OCI-LY3 (cell line): ENCODE results near the gene LIMA1.
"Not testable (repeated sequence)": the region's sequence is repeated elsewhere in the genome, so short reads cannot be mapped to it uniquely, and the experiment has no call there.

ENCODE experiments used
- H2AFZ ChIP-seq: fragments of 200-600, 300-600 bp; shearing (Covaris generic); 2 replicates; pipeline ENCODE4 v1.6.0; 2014; ENCODE audit warnings: antibody characterized with exemption, low read depth, low read length
- H3K27ac ChIP-seq: fragments of 200-600, 300-600 bp; sonication (generic); 2 replicates; pipeline ENCODE4 v1.5.1; 2014; ENCODE audit warnings: mild to moderate bottlenecking, low read length, moderate library complexity, mixed read lengths
- H3K27me3 ChIP-seq: fragments of 200-600, 300-600 bp; sonication (generic); 2 replicates; pipeline ENCODE4 v1.6.1; 2014; ENCODE audit warnings: low read depth, low read length, mixed read lengths
- H3K36me3 ChIP-seq: fragments of 200-600, 300-600 bp; sonication (generic); replicated peaks from 2 replicates; pipeline ENCODE3; 2014; ENCODE audit warnings: low read depth, low read length, mixed read lengths
- H3K4me1 ChIP-seq: fragments of 300-600, 200-600 bp; sonication (generic); 2 replicates; pipeline ENCODE4 v1.6.1; 2014; ENCODE audit warnings: low read length, mixed read lengths
- H3K4me2 ChIP-seq: fragments of 200-600, 300-600 bp; sonication (generic); 2 replicates; pipeline ENCODE4 v1.6.1; 2014; ENCODE audit warnings: low read length, mixed read lengths
- H3K4me3 ChIP-seq: fragments of 300-600, 200-600 bp; sonication (generic); 2 replicates; pipeline ENCODE4 v1.5.1; 2014; ENCODE audit warnings: antibody characterized with exemption, mild to moderate bottlenecking, low read length, moderate library complexity
- H3K79me2 ChIP-seq: fragments of 300-600, 200-600 bp; shearing (Covaris generic); 2 replicates; pipeline ENCODE4 v1.6.1; 2014; ENCODE audit warnings: mild to moderate bottlenecking, low read length, mixed read lengths
- H3K9ac ChIP-seq: fragments of 300-600, 200-600 bp; shearing (Covaris generic); 2 replicates; pipeline ENCODE4 v1.6.0; 2014; ENCODE audit warnings: mild to moderate bottlenecking, low read length, moderate library complexity
- H3K9me3 ChIP-seq: fragments of 200-600, 300-600 bp; shearing (Covaris generic); 2 replicates; pipeline ENCODE4 v1.6.1; 2014; ENCODE audit warnings: low read length, mixed read lengths; ENCODE audit not compliant: insufficient read depth
- H4K20me1 ChIP-seq: fragments of 200-600, 300-600 bp; sonication (generic); 2 replicates; pipeline ENCODE4 v1.6.1; 2016; ENCODE audit warnings: low read length, mixed read lengths; ENCODE audit not compliant: insufficient read depth
- EZH2phosphoT487 ChIP-seq: fragments of 200-600 bp; shearing (Covaris generic); IDR thresholded peaks from 2 replicates; pipeline ENCODE4 v1.6.1; 2018; ENCODE audit warnings: antibody characterized with exemption, mixed run types, low read depth
- TF ChIP-seq, protein P1 (sequence below): fragments of 200-600, 300-600 bp; sonication (generic); IDR thresholded peaks from 2 replicates; pipeline ENCODE4 v1.5.1; 2014; ENCODE audit warnings: antibody characterized with exemption, low read length, low read depth

Gene LIMA1

GRCh38 chr12:50162230-50162629, 121.1 kb downstream of the LIMA1 start:
- Histone ChIP-seq H3K79me2 (peaks cover 51% of the 10 kb centered on the region), H3K27me3 (no peaks in the 10 kb centered on the region), H3K36me3 (no peaks in the 10 kb centered on the region), H3K9ac (no peak overlapping the region), H3K9me3 (no peaks in the 10 kb centered on the region), H2AFZ (no peak overlapping the region), H4K20me1 (0 out of 2 replicates have a peak, but pooled peaks cover 3% of the 10 kb centered on the region), H3K4me2 (no peak overlapping the region), H3K27ac (no peak overlapping the region), H3K4me3 (no peak overlapping the region), H3K4me1 (0 out of 2 replicates have a peak, but pooled peaks cover 8% of the 10 kb centered on the region)
- TF ChIP-seq, protein P1, sequence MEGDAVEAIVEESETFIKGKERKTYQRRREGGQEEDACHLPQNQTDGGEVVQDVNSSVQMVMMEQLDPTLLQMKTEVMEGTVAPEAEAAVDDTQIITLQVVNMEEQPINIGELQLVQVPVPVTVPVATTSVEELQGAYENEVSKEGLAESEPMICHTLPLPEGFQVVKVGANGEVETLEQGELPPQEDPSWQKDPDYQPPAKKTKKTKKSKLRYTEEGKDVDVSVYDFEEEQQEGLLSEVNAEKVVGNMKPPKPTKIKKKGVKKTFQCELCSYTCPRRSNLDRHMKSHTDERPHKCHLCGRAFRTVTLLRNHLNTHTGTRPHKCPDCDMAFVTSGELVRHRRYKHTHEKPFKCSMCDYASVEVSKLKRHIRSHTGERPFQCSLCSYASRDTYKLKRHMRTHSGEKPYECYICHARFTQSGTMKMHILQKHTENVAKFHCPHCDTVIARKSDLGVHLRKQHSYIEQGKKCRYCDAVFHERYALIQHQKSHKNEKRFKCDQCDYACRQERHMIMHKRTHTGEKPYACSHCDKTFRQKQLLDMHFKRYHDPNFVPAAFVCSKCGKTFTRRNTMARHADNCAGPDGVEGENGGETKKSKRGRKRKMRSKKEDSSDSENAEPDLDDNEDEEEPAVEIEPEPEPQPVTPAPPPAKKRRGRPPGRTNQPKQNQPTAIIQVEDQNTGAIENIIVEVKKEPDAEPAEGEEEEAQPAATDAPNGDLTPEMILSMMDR, result no peak
- TF ChIP-seq EZH2phosphoT487, result no peak

DNA sequence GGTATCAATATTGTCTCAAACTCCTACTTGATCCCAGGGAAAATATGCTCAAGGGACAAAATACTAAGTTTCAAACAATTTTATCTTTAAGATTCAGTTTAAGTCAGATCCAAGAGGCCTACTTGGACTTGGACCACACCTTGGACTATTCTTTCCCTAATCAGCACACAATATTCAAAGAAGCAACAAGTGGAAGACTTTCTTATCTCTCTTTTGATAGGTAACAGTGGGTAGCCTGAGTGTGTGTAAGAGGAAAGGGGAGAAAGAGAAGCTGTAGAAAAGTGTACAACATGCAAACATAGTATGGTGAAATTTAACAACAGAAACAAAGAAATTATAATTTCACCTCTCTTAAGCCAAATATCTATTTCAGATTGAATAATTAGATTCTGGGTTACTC, 122.7 kb downstream of the LIMA1 start:
- 0 out of 2 replicates have a peak, but pooled peaks cover 3% of the 10 kb centered on the region for H3K4me1 ChIP-seq
- no peak overlapping the region for H3K4me3 ChIP-seq
- no peaks in the 10 kb centered on the region for H3K9me3 ChIP-seq
- H2AFZ ChIP-seq, result no peak overlapping the region
- peaks cover 37% of the 10 kb centered on the region for H3K79me2 ChIP-seq
- no peak for TF ChIP-seq EZH2phosphoT487
- TF ChIP-seq, protein P1, result no peak
- 0 out of 2 replicates have a peak, but pooled peaks cover 3% of the 10 kb centered on the region for H4K20me1 ChIP-seq
- H3K27me3 ChIP-seq, result no peaks in the 10 kb centered on the region
- no peak overlapping the region for H3K9ac ChIP-seq
- no peak overlapping the region for H3K4me2 ChIP-seq
- no peak overlapping the region for H3K27ac ChIP-seq
- H3K36me3 ChIP-seq, result no peaks in the 10 kb centered on the region

- Histone ChIP-seq H2AFZ (no peak overlapping the region), H3K36me3 (no peaks in the 10 kb centered on the region), H3K9me3 (no peaks in the 10 kb centered on the region), H3K79me2 (peaks cover 19% of the 10 kb centered on the region), H4K20me1 (0 out of 2 replicates have a peak, but pooled peaks cover 3% of the 10 kb centered on the region), H3K4me2 (no peak overlapping the region), H3K27ac (no peak overlapping the region), H3K4me3 (no peak overlapping the region), H3K27me3 (no peaks in the 10 kb centered on the region), H3K9ac (no peak overlapping the region), H3K4me1 (0 out of 2 replicates have a peak, but pooled peaks cover 3% of the 10 kb centered on the region)
- TF ChIP-seq, protein P1, result no peak
- no peak for TF ChIP-seq EZH2phosphoT487
Measured at GRCh38 chr12:50157259-50157658, 126.1 kb downstream of the LIMA1 start.

GRCh38 chr12:50156641-50157040, 126.7 kb downstream of the LIMA1 start:
- no peak overlapping the region for H3K27ac ChIP-seq
- no peak overlapping the region for H3K4me2 ChIP-seq
- H3K9ac ChIP-seq, result no peak overlapping the region
- TF ChIP-seq EZH2phosphoT487, result no peak
- TF ChIP-seq, protein P1, result no peak
- 0 out of 2 replicates have a peak, but pooled peaks cover 3% of the 10 kb centered on the region for H3K4me1 ChIP-seq
- H4K20me1 ChIP-seq, result 0 out of 2 replicates have a peak, but pooled peaks cover 3% of the 10 kb centered on the region
- no peaks in the 10 kb centered on the region for H3K36me3 ChIP-seq
- no peaks in the 10 kb centered on the region for H3K9me3 ChIP-seq
- H3K79me2 ChIP-seq, result peaks cover 19% of the 10 kb centered on the region
- no peak overlapping the region for H2AFZ ChIP-seq
- no peak overlapping the region for H3K4me3 ChIP-seq
- H3K27me3 ChIP-seq, result no peaks in the 10 kb centered on the region

- not testable (repeated sequence) for H3K27ac ChIP-seq, H3K9me3 ChIP-seq, H3K9ac ChIP-seq, H3K4me1 ChIP-seq, H3K27me3 ChIP-seq, H4K20me1 ChIP-seq, H3K36me3 ChIP-seq, H3K4me2 ChIP-seq, H3K4me3 ChIP-seq, H2AFZ ChIP-seq
- H3K79me2 ChIP-seq, result peaks cover 16% of the 10 kb centered on the region
Measured at GRCh38 chr12:50154947-50155346, 128.4 kb downstream of the LIMA1 start.
